GM13976 (cell line): ENCODE measurements around the gene ISX.

Experiments used
- DNase-seq: peaks from one replicate; pipeline ENCODE4 v3.0.0; 2012; ENCODE audit warnings: low spot score
- CTCF ChIP-seq: IDR thresholded peaks from 2 replicates; pipeline ENCODE4 v1.5.1; 2012; ENCODE audit warnings: borderline replicate concordance, mild to moderate bottlenecking; ENCODE audit not compliant: insufficient read depth; ENCODE audit errors: extremely low read depth, missing control alignments, control extremely low read depth
- in situ Hi-C: fragments of 300-500 bp; cut with MboI; formaldehyde crosslinking; loops from one replicate; pipeline ENCODE4 v1.12.0; 2022; ENCODE audit warnings: low sequenced_read_pairs, mixed read lengths, inconsistent platforms; ENCODE audit not compliant: unreplicated experiment

Gene ISX

GRCh38 chr22:35065796-35066218 is at the start of gene ISX:
TSS of gene ISX (plus strand) at chr22:35066158. CDS start at chr22:35067088, 930 bp downstream.
- in situ Hi-C loops, result no loop called here
- DNase-seq, result no peak
- TF ChIP-seq CTCF, result no peak

GRCh38 chr22:35016909-35017308 is 49.0 kb upstream of the ISX start:
- in situ Hi-C loops, result loop anchor here (10.0 kb wide), 1 partner anchor 602 kb away; no protein-coding TSS in a partner anchor
- no peak for DNase-seq
- no peak for TF ChIP-seq CTCF

- in situ Hi-C loops, result loop anchor here (10.0 kb wide), 1 partner anchor 604 kb away; no protein-coding TSS in a partner anchor
- no peak for TF ChIP-seq CTCF
Measured at GRCh38 chr22:35018995-35019394, 47.0 kb upstream of the ISX start.

GRCh38 chr22:35020517-35020916 is 45.4 kb upstream of the ISX start:
- no peak for DNase-seq
- in situ Hi-C loops, result no loop called here
- no peak for TF ChIP-seq CTCF

More at GRCh38 chr22:35018995-35019394, 47.0 kb upstream of the ISX start:
- DNase-seq, result no peak

- TF ChIP-seq CTCF, result no peak
- in situ Hi-C loops, result no loop called here
Measured at GRCh38 chr22:35021161-35021560, 44.8 kb upstream of the ISX start.

GRCh38 chr22:35022291-35022690 is 43.7 kb upstream of the ISX start:
- in situ Hi-C loops, result no loop called here
- DNase-seq, result no peak
- no peak for TF ChIP-seq CTCF

More at GRCh38 chr22:35021161-35021560, 44.8 kb upstream of the ISX start:
- DNase-seq, result no peak

- DNase-seq, result peak; percentile 85
- TF ChIP-seq CTCF, result peak; percentile 87
- in situ Hi-C loops, result no loop called here
Measured at GRCh38 chr22:35023692-35024363, 42.1 kb upstream of the ISX start.
